Astrocyte of the cerebellum (primary cell): ENCODE data around the gene ATP9B.

ENCODE experiments used
- DNase-seq: peaks from one replicate; pipeline ENCODE4 v3.0.0-alpha.2; 2011; ENCODE audit warnings: low read depth
- H3K4me3 ChIP-seq: 2 replicates; pipeline ENCODE4 v1.5.1; 2011; ENCODE audit warnings: mild to moderate bottlenecking, low read depth, low read length, moderate library complexity
- CTCF ChIP-seq: IDR thresholded peaks from 2 replicates; pipeline ENCODE4 v1.5.1; 2012; ENCODE audit warnings: low read length, low read depth, moderate library complexity, mild to moderate bottlenecking; ENCODE audit errors: missing control alignments
- in situ Hi-C: cut with HindIII; loops from 2 replicates; pipeline ENCODE4 v1.10.0; 2017; ENCODE audit warnings: low sequenced_read_pairs

ATP9B gene

GRCh38 chr18:79384151-79384807 is 315.1 kb downstream of the ATP9B start:
- DNase-seq, result no peak
- H3K4me3 ChIP-seq, result no peak overlapping the region
- no peak for TF ChIP-seq CTCF
- in situ Hi-C loops, result loop anchor here (10.0 kb wide), 1 partner anchor 331 kb away; no protein-coding TSS in a partner anchor

GRCh38 chr18:79384834-79385233 is 315.6 kb downstream of the ATP9B start:
- in situ Hi-C loops, result loop anchor here (5.0 to 10.0 kb wide), 3 partner anchors 152 to 330 kb away; no protein-coding TSS in a partner anchor
- TF ChIP-seq CTCF, result no peak
- DNase-seq, result no peak
- H3K4me3 ChIP-seq, result no peak overlapping the region

GRCh38 chr18:79385326-79385707 is 316.1 kb downstream of the ATP9B start:
- H3K4me3 ChIP-seq, result no peak overlapping the region
- no peak for TF ChIP-seq CTCF
- in situ Hi-C loops, result loop anchor here (5.0 to 10.0 kb wide), 3 partner anchors 152 to 329 kb away; no protein-coding TSS in a partner anchor
- DNase-seq, result no peak

GRCh38 chr18:79385708-79386341 is 316.6 kb downstream of the ATP9B start:
- no peak overlapping the region for H3K4me3 ChIP-seq
- TF ChIP-seq CTCF, result no peak
- DNase-seq, result no peak
- in situ Hi-C loops, result loop anchor here (5.0 to 10.0 kb wide), 3 partner anchors 151 to 329 kb away; no protein-coding TSS in a partner anchor

GRCh38 chr18:79386547-79386946 is 317.4 kb downstream of the ATP9B start:
- no peak for TF ChIP-seq CTCF
- H3K4me3 ChIP-seq, result no peak overlapping the region
- in situ Hi-C loops, result loop anchor here (5.0 to 10.0 kb wide), 3 partner anchors 151 to 328 kb away; no protein-coding TSS in a partner anchor
- no peak for DNase-seq

- DNase-seq, result no peak
- H3K4me3 ChIP-seq, result no peak overlapping the region
- no peak for TF ChIP-seq CTCF
- in situ Hi-C loops, result loop anchor here (5.0 to 10.0 kb wide), 3 partner anchors 150 to 328 kb away; no protein-coding TSS in a partner anchor
Measured at GRCh38 chr18:79387214-79387613, 318.0 kb downstream of the ATP9B start.
